ENCODE data around the gene CNTD1. TPM values are rescaled to one million over a fixed set of nuclear protein-coding genes. Genes with fewer than 3 reads are reported as not detected.

The CNTD1 gene
- total RNA-seq, 4 donors from 2014 or later = 0.22 TPM; not detected in 3

- peaks cover 0 to 17% (median 4%) of the 10 kb centered on the region in 4 donors for H3K4me1 ChIP-seq
- no peak overlapping the region for H3K4me3 ChIP-seq
- DNase-seq (ENCODE audit: low spot score in 2 of 2) = no peak
- H3K27ac ChIP-seq = no peak overlapping the region
- peaks cover 0 to 9% of the 10 kb centered on the region in 2 donors for H3K27me3 ChIP-seq
- TF ChIP-seq POLR2A (IDR thresholded peaks at IDR 0.05) = no peak
- H3K9me3 ChIP-seq = no peaks in the 10 kb centered on the region
- peaks cover 0 to 27% (median 0%) of the 10 kb centered on the region in 3 donors for H3K36me3 ChIP-seq
- WGBS, 2 donors = 62% methylated on average over 5 of the region's 5 CpGs
Measured at GRCh38 chr17:42792545-42792944, 6.1 kb upstream of the CNTD1 start.

GRCh38 chr17:42795061-42795460, 3.6 kb upstream of the CNTD1 start:
- Histone ChIP-seq H3K36me3 (peaks cover 0 to 27% (median 0%) of the 10 kb centered on the region in 3 donors), H3K27me3 (no peaks in the 10 kb centered on the region), H3K4me3 (no peak overlapping the region), H3K4me1 (peaks cover 0 to 29% (median 11%) of the 10 kb centered on the region in 4 donors), H3K27ac (no peak overlapping the region), H3K9me3 (no peaks in the 10 kb centered on the region)
- no peak for DNase-seq (ENCODE audit: low spot score in 2 of 2)
- TF ChIP-seq CTCF (IDR thresholded peaks at IDR 0.05) = no peak
- TF ChIP-seq EP300 (IDR thresholded peaks at IDR 0.05) = no peak
- no peak for TF ChIP-seq POLR2A (IDR thresholded peaks at IDR 0.05)
- WGBS, 2 donors = 61 to 63% methylated on average over 4 of the region's 4 CpGs

DNA sequence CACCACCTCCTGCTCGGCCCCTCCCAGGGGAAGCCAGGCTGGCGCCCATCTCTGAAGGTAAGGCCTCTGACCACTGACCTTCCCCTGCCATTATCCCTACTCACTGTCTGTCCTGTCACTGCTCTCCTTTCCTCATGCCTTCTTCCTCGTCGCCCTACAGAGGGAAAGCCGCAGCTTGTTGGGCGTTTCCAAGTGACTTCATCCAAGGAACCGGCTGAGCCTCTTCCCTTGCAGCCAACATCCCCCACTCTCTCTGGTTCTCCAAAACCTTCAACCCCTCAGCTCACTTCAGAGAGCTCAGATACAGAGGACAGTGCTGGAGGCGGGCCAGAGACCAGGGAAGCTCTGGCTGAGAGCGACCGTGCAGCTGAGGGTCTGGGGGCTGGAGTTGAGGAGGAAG, 3.2 kb upstream of the CNTD1 start:
- 83 to 85% methylated on average over 10 of the region's 10 CpGs for WGBS, 2 donors
- peaks cover 0 to 27% (median 0%) of the 10 kb centered on the region in 3 donors for H3K36me3 ChIP-seq
- H3K9me3 ChIP-seq = no peaks in the 10 kb centered on the region
- no peak for TF ChIP-seq CTCF (IDR thresholded peaks at IDR 0.05)
- no peak for DNase-seq (ENCODE audit: low spot score in 2 of 2)
- H3K4me3 ChIP-seq = no peak overlapping the region
- no peaks in the 10 kb centered on the region for H3K27me3 ChIP-seq
- peaks cover 0 to 29% (median 11%) of the 10 kb centered on the region in 4 donors for H3K4me1 ChIP-seq
- no peak overlapping the region for H3K27ac ChIP-seq

- WGBS, 2 donors = 91% methylated on average over 18 of the region's 18 CpGs
Measured at GRCh38 chr17:42796066-42796758, 2.4 kb upstream of the CNTD1 start.

More at GRCh38 chr17:42796066-42796758, 2.4 kb upstream of the CNTD1 start:
- H3K9me3 ChIP-seq = no peaks in the 10 kb centered on the region
- peak overlapping the region in 1 of 4 donors; percentile 23 for H3K27ac ChIP-seq
- H3K4me3 ChIP-seq = no peak overlapping the region
- no peak for DNase-seq (ENCODE audit: low spot score in 2 of 2)
- TF ChIP-seq EP300 (IDR thresholded peaks at IDR 0.05) = no peak
- TF ChIP-seq CTCF (IDR thresholded peaks at IDR 0.05) = no peak
- no peak for TF ChIP-seq POLR2A (IDR thresholded peaks at IDR 0.05)
- peaks cover 0 to 29% (median 11%) of the 10 kb centered on the region in 4 donors for H3K4me1 ChIP-seq
- H3K36me3 ChIP-seq = peaks cover 0 to 27% (median 0%) of the 10 kb centered on the region in 3 donors
- no peaks in the 10 kb centered on the region for H3K27me3 ChIP-seq

All from tibial nerve (tissue), 4 donors.